Subcutaneous adipose tissue (tissue), 4 donors: ENCODE data around the gene EHMT2. TPM values are rescaled to one million over a fixed set of nuclear protein-coding genes. Genes with fewer than 3 reads are reported as not detected.

Source experiments
- total RNA-seq, 4 donors: library from RNA; depleted of rRNA; stranded (reverse); fragments of >200 nt; gene quantifications; one replicate each; pipeline ENCODE4 v1.1.0, GENCODE V29; 2016
- TF ChIP-seq, protein P1 (sequence below): fragments of 450-650 bp; IDR thresholded peaks from one replicate; pipeline ENCODE4 v1.5.1; 2016; ENCODE audit warnings: low read depth, mild to moderate bottlenecking, control low read depth, antibody characterized with exemption, moderate library complexity

EHMT2 gene
- total RNA-seq, 4 donors from 2014 or later = 9.5 to 33.3 (median 23.3) TPM

DNA sequence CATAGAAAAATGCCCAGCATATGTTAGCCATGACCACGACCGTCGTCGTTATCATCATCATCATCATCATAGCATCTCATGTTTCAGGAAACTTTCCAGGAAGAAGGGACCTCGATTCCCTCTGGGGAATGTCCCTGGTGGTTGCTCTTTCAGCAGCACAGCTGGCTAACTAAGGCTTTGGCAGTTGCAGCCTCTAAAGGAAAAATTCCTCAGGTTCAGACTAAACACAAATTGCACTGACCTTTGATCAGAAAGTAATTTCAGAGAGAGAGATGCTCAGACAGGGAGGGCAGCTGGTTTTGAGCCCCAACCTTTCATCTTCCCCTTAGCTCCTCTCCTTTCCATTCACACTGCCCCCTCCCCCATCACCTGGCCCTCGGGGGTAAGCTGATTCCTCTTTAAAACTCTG lies 42.8 kb upstream of the EHMT2 start:
- TF ChIP-seq, protein P1, sequence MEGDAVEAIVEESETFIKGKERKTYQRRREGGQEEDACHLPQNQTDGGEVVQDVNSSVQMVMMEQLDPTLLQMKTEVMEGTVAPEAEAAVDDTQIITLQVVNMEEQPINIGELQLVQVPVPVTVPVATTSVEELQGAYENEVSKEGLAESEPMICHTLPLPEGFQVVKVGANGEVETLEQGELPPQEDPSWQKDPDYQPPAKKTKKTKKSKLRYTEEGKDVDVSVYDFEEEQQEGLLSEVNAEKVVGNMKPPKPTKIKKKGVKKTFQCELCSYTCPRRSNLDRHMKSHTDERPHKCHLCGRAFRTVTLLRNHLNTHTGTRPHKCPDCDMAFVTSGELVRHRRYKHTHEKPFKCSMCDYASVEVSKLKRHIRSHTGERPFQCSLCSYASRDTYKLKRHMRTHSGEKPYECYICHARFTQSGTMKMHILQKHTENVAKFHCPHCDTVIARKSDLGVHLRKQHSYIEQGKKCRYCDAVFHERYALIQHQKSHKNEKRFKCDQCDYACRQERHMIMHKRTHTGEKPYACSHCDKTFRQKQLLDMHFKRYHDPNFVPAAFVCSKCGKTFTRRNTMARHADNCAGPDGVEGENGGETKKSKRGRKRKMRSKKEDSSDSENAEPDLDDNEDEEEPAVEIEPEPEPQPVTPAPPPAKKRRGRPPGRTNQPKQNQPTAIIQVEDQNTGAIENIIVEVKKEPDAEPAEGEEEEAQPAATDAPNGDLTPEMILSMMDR = no peak

DNA sequence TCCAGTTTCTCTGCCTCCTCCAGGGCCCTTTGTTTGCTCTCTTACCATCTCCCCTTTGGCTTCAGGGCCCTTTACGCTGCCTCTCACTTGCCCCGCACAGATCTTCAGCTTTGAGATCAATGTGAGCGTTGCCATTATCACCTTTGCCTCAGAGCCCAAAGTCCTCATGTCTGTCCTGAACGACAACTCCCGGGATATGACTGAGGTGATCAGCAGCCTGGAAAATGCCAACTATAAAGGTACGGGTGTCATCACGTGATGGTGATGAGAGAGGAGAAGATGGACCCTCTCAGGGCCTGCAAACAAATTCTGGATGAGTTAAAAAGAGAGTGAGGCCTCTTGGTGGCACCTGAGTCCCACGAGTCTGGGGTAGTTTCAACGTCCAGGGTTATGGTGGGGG lies 38.3 kb upstream of the EHMT2 start:
- TF ChIP-seq, protein P1 = no peak

DNA sequence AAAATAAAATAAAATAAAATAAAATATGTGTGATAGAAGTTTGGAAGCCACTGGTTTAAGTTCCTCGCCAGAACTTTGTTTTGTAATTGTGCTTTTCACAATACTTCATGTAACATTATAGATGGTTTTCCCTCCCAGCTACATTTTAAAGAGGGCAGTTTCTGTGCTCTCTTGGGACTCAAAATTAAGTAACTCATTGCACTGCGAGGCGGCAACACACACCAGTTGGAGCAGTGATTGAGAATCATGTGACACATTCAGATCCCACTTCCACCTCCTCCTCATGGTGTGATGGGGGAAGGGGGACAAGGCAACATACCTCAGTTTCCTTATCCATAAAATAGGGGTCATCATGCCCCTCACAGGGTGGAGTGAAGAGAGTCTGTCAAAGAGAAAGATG lies 37.5 kb upstream of the EHMT2 start:
- TF ChIP-seq, protein P1 = no peak

DNA sequence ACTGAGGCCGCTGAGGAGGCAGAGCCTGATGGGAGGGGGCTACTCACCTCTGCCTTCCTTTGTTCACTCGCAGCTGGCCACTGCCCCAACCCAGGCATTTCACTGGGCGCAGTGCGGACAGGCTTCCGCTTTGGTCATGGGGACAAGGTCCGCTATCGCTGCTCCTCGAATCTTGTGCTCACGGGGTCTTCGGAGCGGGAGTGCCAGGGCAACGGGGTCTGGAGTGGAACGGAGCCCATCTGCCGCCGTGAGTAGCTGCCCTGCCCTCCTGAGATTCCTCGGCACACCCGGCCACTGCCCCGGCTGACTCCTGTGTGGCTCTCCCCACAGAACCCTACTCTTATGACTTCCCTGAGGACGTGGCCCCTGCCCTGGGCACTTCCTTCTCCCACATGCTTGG lies 36.0 kb upstream of the EHMT2 start:
- TF ChIP-seq, protein P1 = no peak

DNA sequence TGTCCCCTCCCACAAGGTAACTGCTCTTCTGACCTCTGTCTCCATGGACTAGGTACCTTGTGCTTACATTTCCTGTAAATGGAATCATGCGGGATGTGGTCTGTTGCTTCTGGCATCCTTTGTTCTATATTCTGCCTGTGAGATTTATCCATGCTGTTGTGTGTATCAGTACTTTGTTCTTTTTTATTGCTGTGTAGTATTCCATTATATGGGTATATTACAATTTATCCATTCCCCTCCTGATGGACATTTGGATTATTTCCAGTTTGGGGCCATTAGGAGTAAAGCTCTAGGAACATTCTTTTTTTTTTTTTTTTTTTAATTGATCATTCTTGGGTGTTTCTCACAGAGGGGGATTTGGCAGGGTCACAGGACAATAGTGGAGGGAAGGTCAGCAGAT lies 33.5 kb upstream of the EHMT2 start:
- TF ChIP-seq, protein P1 = no peak

DNA sequence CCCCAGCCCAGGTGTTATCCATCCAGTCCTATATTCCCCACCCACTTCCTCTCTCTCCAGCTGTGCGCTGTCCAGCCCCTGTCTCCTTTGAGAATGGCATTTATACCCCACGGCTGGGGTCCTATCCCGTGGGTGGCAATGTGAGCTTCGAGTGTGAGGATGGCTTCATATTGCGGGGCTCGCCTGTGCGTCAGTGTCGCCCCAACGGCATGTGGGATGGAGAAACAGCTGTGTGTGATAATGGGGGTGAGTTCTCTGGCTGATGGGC lies 31.1 kb upstream of the EHMT2 start:
- TF ChIP-seq, protein P1 = no peak

DNA sequence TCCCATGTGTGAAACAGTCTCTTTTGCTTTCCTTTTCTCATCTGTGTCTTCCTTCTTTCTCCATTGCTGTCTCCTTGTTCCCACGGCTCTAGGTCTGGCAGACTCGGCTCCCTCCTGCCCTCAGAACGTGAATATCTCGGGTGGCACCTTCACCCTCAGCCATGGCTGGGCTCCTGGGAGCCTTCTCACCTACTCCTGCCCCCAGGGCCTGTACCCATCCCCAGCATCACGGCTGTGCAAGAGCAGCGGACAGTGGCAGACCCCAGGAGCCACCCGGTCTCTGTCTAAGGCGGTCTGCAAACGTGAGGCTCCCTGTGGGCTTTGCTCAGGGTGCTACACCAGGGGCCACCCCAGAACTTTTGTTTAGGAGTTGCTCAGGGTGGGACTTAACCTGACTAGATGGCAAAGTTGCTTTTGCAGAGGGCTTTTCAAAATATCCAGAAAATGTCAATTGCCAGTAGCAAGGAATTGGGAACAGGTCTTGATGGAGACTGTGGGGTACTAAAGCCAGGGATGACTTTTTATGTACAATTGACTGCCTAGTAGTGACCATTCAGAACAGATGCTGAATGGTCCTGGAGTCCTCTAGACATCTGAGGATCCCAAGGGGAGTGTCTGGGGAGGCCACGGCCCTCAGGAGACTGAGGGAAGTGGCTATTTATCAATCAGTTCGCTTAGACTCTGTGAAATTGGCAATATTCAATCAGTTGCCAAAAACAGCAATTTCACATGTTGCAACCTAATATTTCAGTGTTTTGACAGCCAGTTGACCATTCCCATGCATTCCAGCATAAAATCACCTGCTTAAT lies 30.6 kb upstream of the EHMT2 start:
- TF ChIP-seq, protein P1 = no peak
